GM12874 (cell line): ENCODE data around the gene SP110.

Experiments used
- CTCF ChIP-seq: IDR thresholded peaks from 2 replicates; pipeline ENCODE4 v1.5.1; 2011; ENCODE audit warnings: low read depth, mild to moderate bottlenecking, control low read depth, low read length, moderate library complexity; ENCODE audit not compliant: insufficient read depth

SP110 gene

GRCh38 chr2:230205721-230206120, 14.1 kb downstream of the SP110 start:
- TF ChIP-seq CTCF, result no peak

DNA sequence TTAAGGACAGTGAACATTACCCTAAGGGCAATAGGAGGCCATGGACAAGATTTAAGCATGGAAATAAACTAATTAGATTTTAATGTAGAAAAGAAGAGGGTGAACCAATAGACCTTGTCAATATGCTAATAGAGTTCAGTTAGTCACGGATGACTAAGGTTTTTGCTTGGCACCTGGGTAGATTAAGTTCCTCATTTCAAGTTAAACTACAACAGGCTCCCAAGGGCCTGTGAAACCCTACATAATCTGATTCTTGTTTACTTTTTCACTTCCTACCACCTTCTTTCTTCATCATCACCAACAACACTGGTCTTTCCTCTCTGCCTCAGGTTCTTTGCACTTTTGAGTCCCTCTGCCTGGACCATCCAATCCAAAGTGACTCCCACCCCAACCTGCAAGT, 14.8 kb downstream of the SP110 start:
- TF ChIP-seq CTCF, result no peak

GRCh38 chr2:230203110-230203676, 16.6 kb downstream of the SP110 start:
- no peak for TF ChIP-seq CTCF

- peak; percentile 43 for TF ChIP-seq CTCF
Measured at GRCh38 chr2:230202430-230203109, 17.2 kb downstream of the SP110 start.

- no peak for TF ChIP-seq CTCF
Measured at GRCh38 chr2:230184727-230185578, 34.8 kb downstream of the SP110 start.

- no peak for TF ChIP-seq CTCF
Measured at GRCh38 chr2:230181195-230181594, 38.6 kb downstream of the SP110 start.

DNA sequence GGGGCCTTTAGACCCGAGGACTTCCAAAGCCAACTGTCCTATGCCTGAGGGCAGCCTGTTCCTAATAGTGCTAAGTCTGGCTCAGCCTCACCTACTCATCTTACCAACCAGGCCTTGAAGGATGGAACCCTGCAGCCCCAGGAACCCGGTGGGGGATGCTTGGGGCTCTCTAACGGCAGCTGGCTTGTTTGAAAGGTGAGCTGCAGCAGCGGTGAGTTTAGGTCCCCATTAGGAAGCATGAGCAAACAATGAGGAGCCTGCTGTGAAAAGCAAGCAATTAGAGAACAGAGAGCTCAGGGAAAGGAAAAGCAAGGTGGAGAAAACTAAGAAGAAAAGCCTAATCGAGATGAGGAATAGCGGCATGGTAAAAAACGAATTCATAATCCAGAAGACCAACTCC, 39.9 kb downstream of the SP110 start:
- TF ChIP-seq CTCF, result no peak
